Testis (tissue), 2 donors: ENCODE data around the gene ITGA8.

Source experiments
- POLR2A ChIP-seq: fragments of 450-650 bp; IDR thresholded peaks from one replicate; pipeline ENCODE4 v1.6.1; 2017; ENCODE audit warnings: antibody characterized with exemption, mild to moderate bottlenecking, moderate library complexity
- TF ChIP-seq, protein P1 (sequence below), 3 experiments: fragments of 450-650 bp in 2 of 3; fragments of 200-600 bp in 1 of 3; sonication (generic) in 1 of 3; IDR thresholded peaks; one replicate each; pipeline ENCODE4 v1.5.1; 2016 to 2019; ENCODE audit warnings: antibody characterized with exemption in 3 of 3, mild to moderate bottlenecking in 2 of 3, moderate library complexity in 1 of 3

DNA sequence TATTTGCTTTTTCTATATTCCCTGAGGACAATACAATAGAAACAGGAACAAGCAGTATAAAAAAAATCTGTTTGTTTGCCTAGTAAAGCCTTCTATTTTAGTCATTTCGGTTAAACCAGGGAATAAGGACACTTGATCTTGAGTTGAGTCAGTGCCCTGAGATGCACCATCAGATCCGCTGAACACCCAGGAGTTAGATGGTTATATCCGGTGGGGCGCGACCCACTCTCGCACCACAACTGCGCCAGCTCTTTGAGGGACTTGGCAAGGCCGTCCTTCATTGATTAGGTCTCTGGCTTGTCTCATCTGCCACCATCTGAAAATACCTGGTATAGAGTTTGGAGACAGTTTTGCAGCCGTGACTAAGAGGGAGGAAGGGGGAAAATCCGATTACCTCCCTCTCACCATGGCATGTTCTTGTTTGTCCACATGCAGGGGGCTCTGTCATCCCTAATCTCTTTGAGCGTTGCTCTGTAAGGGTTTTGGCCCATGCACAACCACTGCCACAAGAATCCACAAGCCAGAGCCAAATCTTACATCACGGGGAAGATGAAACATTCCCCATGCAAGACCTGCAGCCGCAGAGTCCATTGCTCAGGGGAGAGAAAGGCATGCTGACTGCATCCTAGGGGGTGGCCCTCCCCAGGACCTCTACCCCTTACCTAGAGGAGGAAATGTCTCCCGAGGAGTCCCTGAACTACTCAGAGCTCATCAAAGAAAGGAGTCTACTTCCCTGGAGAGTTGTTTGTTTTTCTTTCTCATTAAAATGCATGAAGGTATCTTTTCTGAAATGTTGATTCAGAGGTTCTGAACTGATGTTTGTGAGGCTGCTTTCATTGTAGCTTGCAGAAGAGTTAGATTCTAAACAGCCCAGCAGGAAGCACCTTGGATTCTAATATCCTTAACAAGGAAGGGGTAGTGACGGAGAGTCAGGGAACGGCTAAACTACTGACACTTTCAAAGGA, 247.0 kb downstream of the ITGA8 start:
- TF ChIP-seq, protein P1, sequence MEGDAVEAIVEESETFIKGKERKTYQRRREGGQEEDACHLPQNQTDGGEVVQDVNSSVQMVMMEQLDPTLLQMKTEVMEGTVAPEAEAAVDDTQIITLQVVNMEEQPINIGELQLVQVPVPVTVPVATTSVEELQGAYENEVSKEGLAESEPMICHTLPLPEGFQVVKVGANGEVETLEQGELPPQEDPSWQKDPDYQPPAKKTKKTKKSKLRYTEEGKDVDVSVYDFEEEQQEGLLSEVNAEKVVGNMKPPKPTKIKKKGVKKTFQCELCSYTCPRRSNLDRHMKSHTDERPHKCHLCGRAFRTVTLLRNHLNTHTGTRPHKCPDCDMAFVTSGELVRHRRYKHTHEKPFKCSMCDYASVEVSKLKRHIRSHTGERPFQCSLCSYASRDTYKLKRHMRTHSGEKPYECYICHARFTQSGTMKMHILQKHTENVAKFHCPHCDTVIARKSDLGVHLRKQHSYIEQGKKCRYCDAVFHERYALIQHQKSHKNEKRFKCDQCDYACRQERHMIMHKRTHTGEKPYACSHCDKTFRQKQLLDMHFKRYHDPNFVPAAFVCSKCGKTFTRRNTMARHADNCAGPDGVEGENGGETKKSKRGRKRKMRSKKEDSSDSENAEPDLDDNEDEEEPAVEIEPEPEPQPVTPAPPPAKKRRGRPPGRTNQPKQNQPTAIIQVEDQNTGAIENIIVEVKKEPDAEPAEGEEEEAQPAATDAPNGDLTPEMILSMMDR (IDR thresholded peaks at IDR 0.05): no peak
- no peak for TF ChIP-seq POLR2A
